Adrenal gland (tissue), 5 donors: Measurements from ENCODE around the gene NDUFS6.

Experiments
- CTCF ChIP-seq, 6 experiments: fragments of 450-650 bp in 4 of 6; fragments of 200-600 bp in 2 of 6; sonication (generic) in 1 of 6; IDR thresholded peaks; 1 replicate in 5 of 6; 2 replicates in 1 of 6; pipeline versions ENCODE4 v1.5.1 to v1.8.0; 2016 to 2021; ENCODE audit warnings: antibody characterized with exemption in 6 of 6, mild to moderate bottlenecking in 2 of 6, moderate library complexity in 1 of 6
- POLR2A ChIP-seq, 2 donors: fragments of 450-650 bp; IDR thresholded peaks; one replicate each; pipeline ENCODE4 v1.6.1; 2017; ENCODE audit warnings: antibody characterized with exemption in 2 of 2, mild to moderate bottlenecking in 2 of 2, moderate library complexity in 1 of 2
- donor health status: DM: no; HTN: no; CAD: no.

GRCh38 chr5:1761453-1761755 lies 39.8 kb upstream of the NDUFS6 start:
- TF ChIP-seq POLR2A (IDR thresholded peaks at IDR 0.05) (no peak), CTCF (IDR thresholded peaks at IDR 0.05) (no peak)
